Upper lobe of left lung (tissue), 6 donors: Measurements from ENCODE around the gene EMID1. TPM values are rescaled to one million over a fixed set of nuclear protein-coding genes. Genes with fewer than 3 reads are reported as not detected.

Experiments used
- ATAC-seq, 2 donors: fragments of 200-7000 bp; cut with Tn5 transposase; one replicate each; pipeline ENCODE4 v1.9.1; 2022; ENCODE audit warnings: mild to moderate bottlenecking in 2 of 2, moderate library complexity in 2 of 2; ENCODE audit not compliant: low FRiP score in 2 of 2
- DNase-seq, 2 donors: peaks; one replicate each; pipeline ENCODE4 v3.0.0-alpha.2; 2019 to 2020
- H3K27ac ChIP-seq, 4 donors: fragments of 200-600 bp; sonication (generic); one replicate each; pipeline ENCODE4 v1.5.1; 2016 to 2019
- H3K27me3 ChIP-seq, 4 donors: fragments of 200-600 bp; sonication (generic); one replicate each; pipeline ENCODE4 v1.5.1; 2017 to 2019
- H3K36me3 ChIP-seq, 4 donors: fragments of 200-600 bp; sonication (generic); one replicate each; pipeline ENCODE4 v1.5.1; 2016 to 2019
- H3K4me1 ChIP-seq, 4 donors: fragments of 200-600 bp; sonication (generic); one replicate each; pipeline ENCODE4 v1.5.1; 2018 to 2019
- H3K4me3 ChIP-seq, 4 donors: fragments of 200-600 bp; sonication (generic); one replicate each; pipeline ENCODE4 v1.5.1; 2017 to 2019; ENCODE audit warnings: mild to moderate bottlenecking in 2 of 4, moderate library complexity in 1 of 4
- H3K9me3 ChIP-seq, 4 donors: fragments of 200-600 bp; sonication (generic); one replicate each; pipeline ENCODE4 v1.5.1; 2018 to 2019
- CTCF ChIP-seq, 6 experiments: fragments of 450-650 bp in 4 of 6; fragments of 200-600 bp in 2 of 6; sonication (generic) in 2 of 6; IDR thresholded peaks; one replicate each; pipeline ENCODE4 v1.5.1; 2016 to 2019; ENCODE audit warnings: antibody characterized with exemption in 6 of 6
- EP300 ChIP-seq, 4 donors: sonication (generic); formaldehyde crosslinking; IDR thresholded peaks; one replicate each; pipeline ENCODE4 v1.5.1; 2017; ENCODE audit warnings: antibody characterized with exemption in 4 of 4, control low read depth in 2 of 4
- POLR2A ChIP-seq, 4 donors: fragments of 450-650 bp; IDR thresholded peaks; one replicate each; pipeline ENCODE4 v1.5.1; 2016 to 2017; ENCODE audit warnings: antibody characterized with exemption in 4 of 4, mild to moderate bottlenecking in 2 of 4
- POLR2AphosphoS5 ChIP-seq, 2 donors: sonication (generic); formaldehyde crosslinking; IDR thresholded peaks; one replicate each; pipeline ENCODE4 v1.5.1; 2017; ENCODE audit warnings: antibody characterized with exemption in 2 of 2
- WGBS, 2 donors: methylation state at CpG; one replicate each; pipeline ENCODE4 v1.1.5; 2017 to 2018; 5-methylcytosine and 5-hydroxymethylcytosine counted together
- total RNA-seq, 6 donors: library from RNA; depleted of rRNA in 4 of 6; stranded (reverse); fragments of >200 nt in 4 of 6; gene quantifications; one replicate each; pipeline versions ENCODE4 v1.1.0 to v1.2.1, GENCODE V29; 2016 to 2021
- donor health status: DM: no; HTN: no; CAD: no; lungs with moderate emphysema.
- donor health status: DM: no; HTN: yes; CAD: no; lungs with severe emphysema.

Gene EMID1
- total RNA-seq, 6 donors from 2014 or later, result 2.1 to 31.6 (median 8.4) TPM

GRCh38 chr22:29201782-29202181, 3.9 kb upstream of the EMID1 start:
- Histone ChIP-seq H3K27ac (peak overlapping the region; percentile 75 to 93 (median 82)), H3K4me1 (peaks cover 19 to 34% (median 31%) of the 10 kb centered on the region in 4 donors), H3K4me3 (no peak overlapping the region), H3K36me3 (no peaks in the 10 kb centered on the region), H3K9me3 (no peaks in the 10 kb centered on the region), H3K27me3 (peaks cover 0 to 7% (median 0%) of the 10 kb centered on the region in 4 donors)
- DNase-seq, result no peak
- no peak for ATAC-seq
- no peak for TF ChIP-seq POLR2AphosphoS5 (IDR thresholded peaks at IDR 0.05)
- no peak for TF ChIP-seq EP300 (IDR thresholded peaks at IDR 0.05)
- WGBS, 2 donors, result 48 to 61% methylated on average over 7 of the region's 7 CpGs

GRCh38 chr22:29202212-29203192, 3.2 kb upstream of the EMID1 start:
- Histone ChIP-seq H3K27me3 (peaks cover 0 to 7% (median 0%) of the 10 kb centered on the region in 4 donors), H3K36me3 (no peaks in the 10 kb centered on the region), H3K9me3 (no peaks in the 10 kb centered on the region), H3K4me3 (no peak overlapping the region), H3K4me1 (peaks cover 19 to 37% (median 35%) of the 10 kb centered on the region in 4 donors), H3K27ac (peak overlapping the region; percentile 75 to 93 (median 82))
- DNase-seq (peak; percentile 31 to 83), ATAC-seq (peak; percentile 29 to 54)
- TF ChIP-seq EP300 (IDR thresholded peaks at IDR 0.05) (no peak), POLR2AphosphoS5 (IDR thresholded peaks at IDR 0.05) (peak; percentile 31 to 49), POLR2A (IDR thresholded peaks at IDR 0.05) (no peak), CTCF (IDR thresholded peaks at IDR 0.05) (peak in 3 of 6 experiments; percentile 9 to 32 (median 25))
- 18 to 22% methylated on average over 13 to 22 of the region's 24 CpGs for WGBS, 2 donors

GRCh38 chr22:29203488-29204454, 1.9 kb upstream of the EMID1 start:
- no peak for ATAC-seq
- peaks cover 0 to 7% (median 0%) of the 10 kb centered on the region in 4 donors for H3K27me3 ChIP-seq
- no peaks in the 10 kb centered on the region for H3K36me3 ChIP-seq
- no peak overlapping the region for H3K4me3 ChIP-seq
- 63 to 71% methylated on average over 8 to 9 of the region's 9 CpGs for WGBS, 2 donors
- H3K4me1 ChIP-seq, result peaks cover 19 to 45% (median 35%) of the 10 kb centered on the region in 4 donors
- no peak for DNase-seq
- H3K27ac ChIP-seq, result peak overlapping the region; percentile 35 to 93 (median 82)
- H3K9me3 ChIP-seq, result no peaks in the 10 kb centered on the region
- TF ChIP-seq POLR2A (IDR thresholded peaks at IDR 0.05) (no peak), POLR2AphosphoS5 (IDR thresholded peaks at IDR 0.05) (no peak), CTCF (IDR thresholded peaks at IDR 0.05) (no peak), EP300 (IDR thresholded peaks at IDR 0.05) (no peak)

GRCh38 chr22:29204455-29205183, 1.1 kb upstream of the EMID1 start:
- DNase-seq, result no peak
- Histone ChIP-seq H3K9me3 (no peaks in the 10 kb centered on the region), H3K27ac (peak overlapping the region; percentile 4 to 93 (median 60)), H3K4me3 (no peak overlapping the region), H3K4me1 (peaks cover 19 to 48% (median 39%) of the 10 kb centered on the region in 4 donors), H3K27me3 (peaks cover 0 to 7% (median 0%) of the 10 kb centered on the region in 4 donors), H3K36me3 (no peaks in the 10 kb centered on the region)
- no peak for ATAC-seq
- TF ChIP-seq CTCF (IDR thresholded peaks at IDR 0.05), result no peak
- no peak for TF ChIP-seq POLR2A (IDR thresholded peaks at IDR 0.05)
- TF ChIP-seq POLR2AphosphoS5 (IDR thresholded peaks at IDR 0.05), result no peak
- TF ChIP-seq EP300 (IDR thresholded peaks at IDR 0.05), result no peak
- 71 to 81% methylated on average over 4 to 8 of the region's 8 CpGs for WGBS, 2 donors
